HG03575 (cell line): Measurements from ENCODE around the gene CFAP410.
"Not testable (repeated sequence)": the region's sequence is repeated elsewhere in the genome, so short reads cannot be mapped to it uniquely, and the experiment has no call there.

Experiments used
- ATAC-seq: cut with Tn5 transposase; IDR thresholded peaks from one replicate; pipeline ENCODE4 v1.9.1; 2021; ENCODE audit not compliant: unreplicated experiment, insufficient number of reproducible peaks, low FRiP score; ENCODE audit errors: extremely low read depth

The CFAP410 gene

GRCh38 chr21:44370786-44371410, 31.7 kb upstream of the CFAP410 start:
- no peak for ATAC-seq

GRCh38 chr21:44370027-44370735, 31.0 kb upstream of the CFAP410 start:
- ATAC-seq: no peak

- no peak for ATAC-seq
Observed at GRCh38 chr21:44368711-44369446, 29.7 kb upstream of the CFAP410 start.

GRCh38 chr21:44366586-44367211, 27.5 kb upstream of the CFAP410 start:
- ATAC-seq: no peak

- ATAC-seq: no peak
Observed at GRCh38 chr21:44365967-44366585, 26.9 kb upstream of the CFAP410 start.

GRCh38 chr21:44365251-44365966, 26.2 kb upstream of the CFAP410 start:
- no peak for ATAC-seq

DNA sequence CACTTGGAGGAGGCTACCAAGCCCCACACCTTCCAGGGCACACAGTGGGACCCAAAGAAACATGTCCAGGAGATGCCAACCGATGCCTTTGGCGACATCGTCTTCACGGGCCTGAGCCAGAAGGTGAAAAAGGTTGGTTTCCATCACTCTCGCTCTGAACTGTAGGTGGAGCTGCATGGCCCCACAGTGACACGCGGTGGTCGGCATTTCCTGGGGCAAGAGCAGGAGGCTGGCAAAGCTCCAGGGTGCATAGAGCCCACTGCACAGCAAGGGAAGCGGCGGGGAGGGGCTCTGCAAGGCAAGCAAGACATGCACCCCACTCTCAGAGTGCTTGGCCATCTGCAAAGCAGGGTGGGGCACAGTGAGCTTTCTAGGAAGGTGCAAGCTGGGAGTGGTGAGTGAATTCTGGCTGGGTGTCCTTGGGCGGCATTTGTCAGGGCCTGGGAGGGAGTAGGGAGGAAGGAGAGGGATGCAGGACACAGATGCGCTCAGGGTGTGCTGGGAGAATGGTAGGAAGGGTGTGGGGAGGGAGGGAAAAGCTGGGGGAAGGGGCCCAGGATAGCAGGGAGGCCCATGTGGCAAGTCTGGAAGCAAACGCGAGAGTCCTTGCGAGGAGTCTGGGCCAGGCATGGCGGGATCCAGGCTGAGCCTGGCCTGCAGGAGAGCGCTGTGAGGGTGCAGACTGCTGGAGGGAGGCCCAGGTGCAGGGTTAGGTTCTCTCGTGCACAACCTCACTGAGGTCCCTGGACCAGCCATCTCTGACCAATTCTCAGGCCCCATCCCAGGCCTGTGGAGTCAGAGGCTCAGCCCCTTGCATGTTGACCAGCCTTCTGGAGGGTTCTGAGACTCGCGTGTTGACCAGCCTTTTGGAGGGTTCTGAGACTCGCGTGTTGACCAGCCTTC, 25.2 kb upstream of the CFAP410 start:
- no peak for ATAC-seq

GRCh38 chr21:44363278-44363677, 24.1 kb upstream of the CFAP410 start:
- no peak for ATAC-seq

DNA sequence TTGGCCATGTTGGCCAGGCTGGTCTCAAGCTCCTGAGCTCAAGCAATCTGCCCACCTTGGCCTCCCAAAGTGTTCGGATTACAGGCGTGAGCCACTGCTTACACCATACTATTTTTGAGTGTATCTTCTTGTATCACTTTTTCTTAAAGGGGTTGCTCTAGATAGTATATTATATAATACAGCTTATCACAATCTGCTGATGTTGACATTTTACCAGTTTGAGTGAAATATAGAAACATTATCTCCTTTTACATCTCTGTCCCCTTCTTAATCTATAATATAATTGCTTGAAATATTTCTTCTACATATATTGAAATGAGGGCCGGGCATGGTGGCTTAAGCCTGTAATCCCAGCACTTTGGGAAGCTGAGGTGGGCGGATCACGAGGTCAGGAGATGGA, 22.7 kb upstream of the CFAP410 start:
- not testable (repeated sequence) for ATAC-seq

GRCh38 chr21:44360159-44360558, 21.0 kb upstream of the CFAP410 start:
- no peak for ATAC-seq

GRCh38 chr21:44359396-44359795, 20.2 kb upstream of the CFAP410 start:
- no peak for ATAC-seq

- no peak for ATAC-seq
Observed at GRCh38 chr21:44357064-44357837, 18.1 kb upstream of the CFAP410 start.

GRCh38 chr21:44356636-44357035, 17.4 kb upstream of the CFAP410 start:
- no peak for ATAC-seq

DNA sequence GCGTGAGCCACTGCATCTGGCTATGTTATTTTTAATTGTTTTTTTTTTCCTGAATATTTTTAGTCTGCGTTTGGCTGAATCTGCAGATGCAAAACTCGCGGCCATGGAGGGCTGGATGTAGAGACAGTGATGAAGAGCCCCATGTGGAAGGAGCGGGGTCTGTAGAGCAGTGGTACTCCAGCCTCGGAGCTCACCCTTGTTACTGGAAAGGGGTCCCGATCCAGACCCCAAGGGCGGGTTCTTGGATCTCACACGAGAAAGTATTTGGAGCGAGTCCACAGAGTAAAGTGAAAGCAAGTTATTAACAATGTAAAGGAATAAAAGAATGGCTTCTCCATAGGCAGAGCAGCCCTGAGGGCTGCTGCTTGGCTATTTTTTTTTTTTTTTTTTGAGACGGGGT, 17.0 kb upstream of the CFAP410 start:
- ATAC-seq: no peak

DNA sequence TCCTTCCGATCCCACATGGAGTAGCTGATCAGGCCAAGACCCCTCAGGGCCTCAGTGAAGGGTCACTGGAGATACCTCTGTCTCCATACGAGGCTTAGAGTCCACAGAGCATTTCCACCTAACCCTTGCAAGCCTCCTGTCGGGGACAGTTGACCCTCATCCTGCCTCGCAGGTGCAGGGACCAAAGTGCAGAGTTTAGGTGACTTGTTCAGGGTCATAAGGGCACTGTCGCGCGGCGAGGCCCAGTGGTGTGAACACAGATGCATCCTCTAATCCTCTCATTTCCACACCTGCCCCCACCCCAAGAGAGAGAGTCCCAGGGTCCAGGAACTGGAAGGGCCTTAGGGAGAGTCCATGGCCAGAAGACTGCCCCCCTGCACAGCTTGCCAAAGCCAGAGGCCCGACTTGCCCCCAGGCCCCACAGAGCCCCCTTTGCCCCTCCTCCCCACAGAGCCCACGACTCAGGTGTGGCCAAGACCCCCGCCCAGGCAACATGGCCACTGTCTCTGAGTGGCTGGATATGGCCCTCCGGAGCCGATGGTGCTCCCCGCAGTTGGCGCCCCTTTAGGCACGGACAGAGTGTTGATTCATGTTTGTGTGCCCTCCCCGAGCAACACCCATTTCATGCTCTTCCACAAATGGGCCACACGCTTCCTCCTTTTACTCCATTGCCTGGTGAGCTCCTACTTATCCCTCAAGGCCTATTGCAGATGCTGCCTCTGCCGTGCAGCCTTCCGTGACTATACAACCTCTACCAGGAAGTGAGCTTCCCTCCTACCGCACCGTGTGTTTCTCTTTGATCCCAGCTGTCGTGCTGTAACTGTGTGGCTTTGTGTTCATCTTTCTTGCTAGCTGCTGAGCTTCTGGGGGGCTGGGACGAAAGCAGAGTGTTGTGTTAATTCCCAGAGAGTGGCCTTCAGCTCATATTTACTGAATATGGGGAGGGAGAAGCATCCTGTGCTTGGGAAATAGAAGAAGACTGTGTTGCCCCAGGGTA, 15.9 kb upstream of the CFAP410 start:
- no peak for ATAC-seq

DNA sequence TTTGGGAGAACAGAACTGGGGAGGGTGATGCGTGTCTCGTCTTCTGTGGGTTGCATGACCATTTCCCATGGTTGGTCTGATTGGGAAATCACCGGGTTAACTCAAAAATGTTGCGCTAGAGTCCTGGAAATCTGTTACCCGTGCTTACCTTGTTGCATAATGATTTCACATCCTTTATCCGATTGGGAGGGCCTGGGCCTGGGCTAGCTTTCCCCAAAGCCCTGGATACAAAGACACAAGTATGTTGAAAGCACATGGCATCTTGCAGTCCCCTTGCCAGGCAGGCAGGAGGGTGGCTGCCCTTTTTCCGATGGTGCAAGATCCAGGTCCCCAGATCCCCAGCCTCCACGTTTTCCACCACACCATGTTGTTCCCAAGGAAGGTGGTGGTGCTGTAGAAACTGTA, 14.8 kb upstream of the CFAP410 start:
- no peak for ATAC-seq
